DND-41 (cell line): ENCODE data around the gene ADH1C.

ENCODE experiments used
- ATAC-seq: fragments of 200-7000 bp; cut with Tn5 transposase; 3 replicates; pipeline ENCODE4 v1.9.1; 2021; ENCODE audit warnings: low read depth; ENCODE audit not compliant: insufficient read depth
- DNase-seq: peaks from one replicate; pipeline ENCODE4 v3.0.0-alpha.2; 2020
- H2AFZ ChIP-seq: 2 replicates; pipeline ENCODE4 v1.6.0; 2012; ENCODE audit warnings: low read depth, low read length
- H3K27ac ChIP-seq: 2 replicates; pipeline ENCODE4 v1.5.1; 2012; ENCODE audit warnings: low read length, inconsistent platforms
- H3K27me3 ChIP-seq: fragments of 200-600 bp; sonication (generic); 2 replicates; pipeline ENCODE4 v1.6.0; 2012; ENCODE audit warnings: low read length, mild to moderate bottlenecking, inconsistent platforms; ENCODE audit not compliant: insufficient read depth, poor library complexity
- H3K36me3 ChIP-seq: 2 replicates; pipeline ENCODE4 v1.5.1; 2012; ENCODE audit warnings: low read length, inconsistent platforms; ENCODE audit not compliant: insufficient read depth
- H3K4me1 ChIP-seq: 2 replicates; pipeline ENCODE4 v1.5.1; 2012; ENCODE audit warnings: mild to moderate bottlenecking, low read length; ENCODE audit not compliant: insufficient read depth
- H3K4me2 ChIP-seq: 2 replicates; pipeline ENCODE4 v1.6.0; 2012; ENCODE audit warnings: mild to moderate bottlenecking, moderate library complexity, low read length, inconsistent platforms; ENCODE audit not compliant: insufficient read depth
- H3K4me3 ChIP-seq, 2 experiments: fragments of 200-600 bp in 1 of 2; shearing (Covaris generic) in 1 of 2; 2 replicates each; pipeline ENCODE4 v1.5.1; 2012 to 2016; ENCODE audit warnings: inconsistent platforms in 2 of 2, low read length in 2 of 2, mild to moderate bottlenecking in 2 of 2, low read depth in 1 of 2, moderate library complexity in 1 of 2
- H3K79me2 ChIP-seq: 2 replicates; pipeline ENCODE4 v1.6.0; 2012; ENCODE audit warnings: low read length, inconsistent platforms; ENCODE audit not compliant: insufficient read depth
- H3K9ac ChIP-seq: 2 replicates; pipeline ENCODE4 v1.6.0; 2012; ENCODE audit warnings: low read depth, mild to moderate bottlenecking, inconsistent platforms, low read length, moderate library complexity
- H3K9me3 ChIP-seq: 2 replicates; pipeline ENCODE4 v1.5.1; 2012; ENCODE audit warnings: low read length, moderate library complexity, mild to moderate bottlenecking, inconsistent platforms; ENCODE audit not compliant: insufficient read depth, severe bottlenecking
- H4K20me1 ChIP-seq: 2 replicates; pipeline ENCODE4 v1.6.0; 2012; ENCODE audit warnings: low read length; ENCODE audit not compliant: insufficient read depth
- CTCF ChIP-seq: IDR thresholded peaks from 2 replicates; pipeline ENCODE4 v1.5.1; 2012; ENCODE audit warnings: borderline replicate concordance, low read length, moderate library complexity, mild to moderate bottlenecking; ENCODE audit not compliant: poor library complexity, severe bottlenecking; ENCODE audit errors: extremely low read depth
- EZH2 ChIP-seq: IDR thresholded peaks from 3 replicates; pipeline ENCODE4 v1.6.1; 2012; ENCODE audit warnings: borderline replicate concordance, low read depth, mild to moderate bottlenecking, moderate library complexity, low read length, inconsistent platforms; ENCODE audit not compliant: severe bottlenecking

The ADH1C gene

DNA sequence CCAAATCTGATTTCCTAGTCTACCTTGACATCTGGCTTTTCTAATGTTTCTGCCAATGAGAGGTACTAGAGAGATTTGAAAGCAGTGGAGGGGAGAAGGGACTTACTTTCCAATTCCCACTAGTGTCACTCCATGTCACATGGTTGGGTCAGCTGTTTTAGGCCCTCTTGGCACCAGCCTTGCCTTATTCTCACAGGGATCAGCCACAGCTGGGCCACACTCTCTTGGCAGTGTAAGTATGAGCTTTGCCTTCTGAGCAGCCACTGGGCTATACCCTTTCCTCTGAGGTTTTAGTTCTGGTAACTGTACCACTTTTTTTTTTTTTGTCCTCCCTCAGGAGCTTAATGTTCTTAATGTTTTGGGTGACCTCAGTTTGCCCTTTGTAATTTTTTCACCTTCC, 10.2 kb upstream of the ADH1C start:
- no peak for TF ChIP-seq CTCF
- no peak for TF ChIP-seq EZH2
- H3K27me3 ChIP-seq, result no peaks in the 10 kb centered on the region
- no peak overlapping the region for H3K9ac ChIP-seq
- no peaks in the 10 kb centered on the region for H3K36me3 ChIP-seq
- DNase-seq, result no peak
- H2AFZ ChIP-seq, result no peak overlapping the region
- H3K4me3 ChIP-seq, result no peak overlapping the region
- ATAC-seq, result peak; percentile 58; the same call in 1 of the 3 replicates
- no peaks in the 10 kb centered on the region for H3K9me3 ChIP-seq
- no peaks in the 10 kb centered on the region for H3K79me2 ChIP-seq
- no peaks in the 10 kb centered on the region for H4K20me1 ChIP-seq
- H3K27ac ChIP-seq, result no peak overlapping the region
- H3K4me2 ChIP-seq, result no peak overlapping the region
- no peaks in the 10 kb centered on the region for H3K4me1 ChIP-seq

GRCh38 chr4:99361899-99362275, 9.3 kb upstream of the ADH1C start:
- Histone ChIP-seq H3K27ac (no peak overlapping the region), H3K79me2 (no peaks in the 10 kb centered on the region), H3K27me3 (no peaks in the 10 kb centered on the region), H3K9ac (no peak overlapping the region), H3K9me3 (no peaks in the 10 kb centered on the region), H4K20me1 (no peaks in the 10 kb centered on the region), H3K36me3 (no peaks in the 10 kb centered on the region), H3K4me3 (no peak overlapping the region), H3K4me1 (peaks cover 4% of the 10 kb centered on the region), H2AFZ (no peak overlapping the region), H3K4me2 (no peak overlapping the region)
- DNase-seq (no peak), ATAC-seq (no peak)
- TF ChIP-seq EZH2, result no peak
- no peak for TF ChIP-seq CTCF

DNA sequence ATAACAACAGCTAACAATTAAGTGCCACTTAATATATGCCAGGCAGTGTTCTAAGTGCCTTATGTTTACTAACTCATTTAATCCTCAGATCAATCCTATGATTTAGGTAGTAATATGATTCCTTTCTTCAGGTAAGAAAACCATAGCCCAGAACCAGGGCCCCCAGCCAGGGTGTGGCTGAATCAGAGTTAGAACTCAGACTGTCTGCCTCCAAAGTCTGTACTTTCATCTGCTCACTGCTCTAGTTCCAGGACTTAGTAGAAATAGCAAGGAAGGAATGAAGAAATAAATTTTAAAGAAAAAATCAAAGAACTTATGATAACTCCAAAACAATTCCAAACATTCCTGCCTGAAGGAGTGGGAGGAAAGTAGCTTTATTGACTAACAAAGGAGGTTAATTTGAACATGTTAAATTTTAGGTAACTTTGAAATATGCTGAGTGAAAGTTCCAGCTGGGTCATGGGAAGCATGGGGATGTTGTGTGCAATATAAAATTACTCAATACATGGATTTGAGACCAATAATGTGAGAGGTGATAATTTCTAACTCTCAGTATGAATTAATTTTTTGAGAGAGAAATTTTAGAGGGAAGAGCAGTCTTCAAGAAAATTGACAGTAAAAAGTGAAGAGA, 8.8 kb upstream of the ADH1C start:
- H3K4me3 ChIP-seq, result no peak overlapping the region
- H3K4me2 ChIP-seq, result no peak overlapping the region
- H3K27me3 ChIP-seq, result no peaks in the 10 kb centered on the region
- H2AFZ ChIP-seq, result no peak overlapping the region
- no peak overlapping the region for H3K9ac ChIP-seq
- H3K4me1 ChIP-seq, result peaks cover 9% of the 10 kb centered on the region
- H3K79me2 ChIP-seq, result no peaks in the 10 kb centered on the region
- no peak overlapping the region for H3K27ac ChIP-seq
- DNase-seq (no peak), ATAC-seq (no peak)
- no peaks in the 10 kb centered on the region for H3K36me3 ChIP-seq
- H3K9me3 ChIP-seq, result no peaks in the 10 kb centered on the region
- no peaks in the 10 kb centered on the region for H4K20me1 ChIP-seq
- TF ChIP-seq EZH2 (no peak), CTCF (no peak)
